ENCODE data around the gene OR5T3.
"Not testable (repeated sequence)": the region's sequence is repeated elsewhere in the genome, so short reads cannot be mapped to it uniquely, and the experiment has no call there.

The OR5T3 gene

GRCh38 chr11:56251954-56252353, at the start of gene OR5T3:
Gene OR5T3, plus strand, starts transcription at chr11:56252254. Its CDS starts 0 bp downstream, at chr11:56252254.
- DNase-seq (ENCODE audit: low read depth): no peak

GRCh38 chr11:56207790-56208189, 44.3 kb upstream of the OR5T3 start:
- DNase-seq (ENCODE audit: low read depth): no peak

- no peak for DNase-seq (ENCODE audit: low read depth)
These were observed 37.5 kb upstream of the OR5T3 start for GRCh38 chr11:56214537-56214936.

- not testable (repeated sequence) for DNase-seq (ENCODE audit: low read depth)
These were observed 32.3 kb upstream of the OR5T3 start for GRCh38 chr11:56219735-56220134.

GRCh38 chr11:56234155-56234554, 17.9 kb upstream of the OR5T3 start, which contains the start of gene OR5T2:
Gene OR5T2, minus strand, starts transcription at chr11:56234255. Its CDS starts 1,193 bp downstream, at chr11:56233062.
- DNase-seq (ENCODE audit: low read depth): no peak

- DNase-seq (ENCODE audit: low read depth): no peak
These were observed 19.0 kb downstream of the OR5T3 start for GRCh38 chr11:56271092-56271491.

GRCh38 chr11:56273854-56274253, 21.8 kb downstream of the OR5T3 start, which contains the start of gene OR5T1:
Gene OR5T1, plus strand, starts transcription at chr11:56274154. Its CDS starts 1,485 bp downstream, at chr11:56275639.
- no peak for DNase-seq (ENCODE audit: low read depth)

- DNase-seq (ENCODE audit: low read depth): no peak
These were observed 40.1 kb downstream of the OR5T3 start, which contains the start of gene OR8H1 for GRCh38 chr11:56292154-56292553. Gene OR8H1, minus strand, starts transcription at chr11:56292254. Its CDS starts 1,192 bp downstream, at chr11:56291062.

GRCh38 chr11:56296898-56297297, 44.8 kb downstream of the OR5T3 start:
- no peak for DNase-seq (ENCODE audit: low read depth)

All from stromal cell of bone marrow (primary cell).